Aorta (tissue), 5 donors: Measurements from ENCODE around the gene KCNQ4. TPM values are rescaled to one million over a fixed set of nuclear protein-coding genes. Genes with fewer than 3 reads are reported as not detected.

Source experiments
- ATAC-seq: fragments of 200-7000 bp; cut with Tn5 transposase; one replicate; pipeline ENCODE4 v1.9.1; 2022; ENCODE audit warnings: moderate library complexity; ENCODE audit not compliant: low FRiP score
- DNase-seq, 2 donors: peaks; one replicate each; pipeline ENCODE4 v3.0.0-alpha.2; 2020
- H3K27ac ChIP-seq, 2 donors: one replicate each; pipeline ENCODE4 v1.5.1; 2013; ENCODE audit warnings: low read length in 2 of 2, mild to moderate bottlenecking in 2 of 2, moderate library complexity in 2 of 2, control low read depth in 1 of 2, inconsistent platforms in 1 of 2, low read depth in 1 of 2
- H3K27me3 ChIP-seq, 2 donors: one replicate each; pipeline ENCODE4 v1.6.1; 2013; ENCODE audit warnings: control low read depth in 1 of 2, low read length in 1 of 2, mild to moderate bottlenecking in 1 of 2, moderate library complexity in 1 of 2; ENCODE audit not compliant: insufficient read depth in 2 of 2, control insufficient read depth in 1 of 2
- H3K36me3 ChIP-seq, 2 donors: one replicate each; pipeline ENCODE4 v1.6.1; 2013; ENCODE audit warnings: control low read depth in 1 of 2, low read length in 1 of 2, mild to moderate bottlenecking in 1 of 2; ENCODE audit not compliant: insufficient read depth in 2 of 2, control insufficient read depth in 1 of 2
- H3K4me1 ChIP-seq, 2 donors: one replicate each; pipeline ENCODE4 v1.6.1; 2013; ENCODE audit warnings: low read length in 2 of 2, control low read depth in 1 of 2, mild to moderate bottlenecking in 1 of 2, moderate library complexity in 1 of 2; ENCODE audit not compliant: insufficient read depth in 2 of 2, control insufficient read depth in 1 of 2
- H3K4me3 ChIP-seq, 2 donors: one replicate each; pipeline ENCODE4 v1.5.1; 2013; ENCODE audit warnings: low read length in 2 of 2, control low read depth in 1 of 2, mild to moderate bottlenecking in 1 of 2
- H3K9me3 ChIP-seq: one replicate; pipeline ENCODE4 v1.6.1; 2013; ENCODE audit warnings: mild to moderate bottlenecking, low read length; ENCODE audit not compliant: control insufficient read depth
- WGBS, 2 donors: extraction: QIAGEN DNeasy Blood & Tissue Kit; methylation state at CpG; one replicate each; pipeline ENCODE4 v1.1.7; 2013; 5-methylcytosine and 5-hydroxymethylcytosine counted together
- intact Hi-C, 2 donors: fragments of 100-400 bp; cut with DNase I; formaldehyde crosslinking; loops; one replicate each; pipeline versions ENCODE4 v1.14.2 to v1.15.0; 2022
- polyA plus RNA-seq, 2 donors: library from polyadenylated mRNA; stranded (reverse); fragments of 200-250 nt; gene quantifications; one replicate each; pipeline ENCODE4 v1.2.3, GENCODE V29; 2013
- total RNA-seq, 2 donors: library from RNA; stranded (reverse); fragmentation: NEBNext Ultra II Directional; extraction: Animal tissue kit (Norgen Biotek cat#: 25700); gene quantifications; one replicate each; pipeline ENCODE4 v1.2.1, GENCODE V29; 2021
- donor health status: healthy with polysubstance abuse.
- donor health status: Bipolar disorder and iron deficiency.
- donor health status: DM: no; HTN: no; CAD: no.
- donor health status: DM: no; HTN: no; CAD: no.
- donor health status: DM: yes; HTN: yes; CAD: no.

Gene KCNQ4
- total and polyA plus RNA-seq, 4 donors, result 0.88 to 10.0 (median 7.9) TPM

GRCh38 chr1:40831001-40831732, 47.6 kb downstream of the KCNQ4 start:
- H3K27ac ChIP-seq, result no peak overlapping the region
- H3K27me3 ChIP-seq, result no peaks in the 10 kb centered on the region
- no peaks in the 10 kb centered on the region for H3K4me1 ChIP-seq
- H3K9me3 ChIP-seq, result no peaks in the 10 kb centered on the region
- intact Hi-C loops, result no loop called here
- no peak overlapping the region for H3K4me3 ChIP-seq
- H3K36me3 ChIP-seq, result no peaks in the 10 kb centered on the region
- 76 to 79% methylated on average over 22 of the region's 22 CpGs for WGBS, 2 donors
- no peak for ATAC-seq
- peak in 1 of 2 donors; percentile 29 for DNase-seq

- peak in 1 of 2 donors; percentile 28 for DNase-seq
- intact Hi-C loops, result no loop called here
- H3K36me3 ChIP-seq, result peaks cover 0 to 4% of the 10 kb centered on the region in 2 donors
Measured at GRCh38 chr1:40833979-40834378, 50.4 kb downstream of the KCNQ4 start.

GRCh38 chr1:40834968-40835545, 51.5 kb downstream of the KCNQ4 start:
- no peak for ATAC-seq
- peak in 1 of 2 donors; percentile 36 for DNase-seq
- Histone ChIP-seq H3K36me3 (peaks cover 0 to 4% of the 10 kb centered on the region in 2 donors), H3K9me3 (no peaks in the 10 kb centered on the region), H3K27me3 (no peaks in the 10 kb centered on the region), H3K4me1 (no peaks in the 10 kb centered on the region), H3K27ac (no peak overlapping the region), H3K4me3 (no peak overlapping the region)
- 79 to 82% methylated on average over 11 of the region's 11 CpGs for WGBS, 2 donors
- intact Hi-C loops, result no loop called here

More at GRCh38 chr1:40833979-40834378, 50.4 kb downstream of the KCNQ4 start:
- no peak for ATAC-seq
- H3K9me3 ChIP-seq, result no peaks in the 10 kb centered on the region
- WGBS, 2 donors, result 83 to 93% methylated on average over 1 of the region's 1 CpG
- H3K4me3 ChIP-seq, result no peak overlapping the region
- H3K4me1 ChIP-seq, result no peaks in the 10 kb centered on the region
- H3K27me3 ChIP-seq, result no peaks in the 10 kb centered on the region
- no peak overlapping the region for H3K27ac ChIP-seq

GRCh38 chr1:40836283-40836682, 52.7 kb downstream of the KCNQ4 start:
- Histone ChIP-seq H3K36me3 (peaks cover 0 to 4% of the 10 kb centered on the region in 2 donors), H3K27ac (no peak overlapping the region), H3K4me3 (no peak overlapping the region), H3K9me3 (no peaks in the 10 kb centered on the region), H3K27me3 (no peaks in the 10 kb centered on the region), H3K4me1 (no peaks in the 10 kb centered on the region)
- DNase-seq (no peak), ATAC-seq (no peak)
- WGBS, 2 donors, result 80 to 88% methylated on average over 4 of the region's 4 CpGs
- intact Hi-C loops, result no loop called here

- Histone ChIP-seq H3K27me3 (no peaks in the 10 kb centered on the region), H3K27ac (no peak overlapping the region), H3K4me3 (no peak overlapping the region), H3K9me3 (no peaks in the 10 kb centered on the region), H3K36me3 (peaks cover 0 to 4% of the 10 kb centered on the region in 2 donors), H3K4me1 (no peaks in the 10 kb centered on the region)
- intact Hi-C loops, result no loop called here
- 80 to 81% methylated on average over 18 to 24 of the region's 24 CpGs for WGBS, 2 donors
- peak in 1 of 2 donors; percentile 30 for DNase-seq
- ATAC-seq, result no peak
Measured at GRCh38 chr1:40837601-40838000, 54.0 kb downstream of the KCNQ4 start.

GRCh38 chr1:40838045-40838979, 54.7 kb downstream of the KCNQ4 start:
- peaks cover 1% of the 10 kb centered on the region for H3K9me3 ChIP-seq
- no peaks in the 10 kb centered on the region for H3K27me3 ChIP-seq
- H3K4me3 ChIP-seq, result no peak overlapping the region
- ATAC-seq (no peak), DNase-seq (peak in 1 of 2 donors; percentile 42)
- 78% methylated on average over 60 of the region's 60 CpGs for WGBS, 2 donors
- H3K27ac ChIP-seq, result no peak overlapping the region
- peaks cover 0 to 4% of the 10 kb centered on the region in 2 donors for H3K36me3 ChIP-seq
- no peaks in the 10 kb centered on the region for H3K4me1 ChIP-seq
- intact Hi-C loops, result no loop called here

GRCh38 chr1:40838980-40839942, 55.7 kb downstream of the KCNQ4 start:
- Histone ChIP-seq H3K36me3 (peaks cover 0 to 4% of the 10 kb centered on the region in 2 donors), H3K9me3 (peaks cover 1% of the 10 kb centered on the region), H3K27ac (no peak overlapping the region), H3K4me1 (no peaks in the 10 kb centered on the region), H3K4me3 (no peak overlapping the region), H3K27me3 (no peaks in the 10 kb centered on the region)
- DNase-seq, result peak in 1 of 2 donors; percentile 19
- WGBS, 2 donors, result 86 to 88% methylated on average over 15 of the region's 15 CpGs
- intact Hi-C loops, result no loop called here
- no peak for ATAC-seq

GRCh38 chr1:40839943-40840335, 56.4 kb downstream of the KCNQ4 start:
- DNase-seq, result peak in 1 of 2 donors; percentile 36
- ATAC-seq, result no peak
- Histone ChIP-seq H3K9me3 (peaks cover 1% of the 10 kb centered on the region), H3K36me3 (peaks cover 0 to 4% of the 10 kb centered on the region in 2 donors), H3K27me3 (no peaks in the 10 kb centered on the region), H3K4me1 (no peaks in the 10 kb centered on the region), H3K4me3 (no peak overlapping the region), H3K27ac (no peak overlapping the region)
- WGBS, 2 donors, result 84 to 92% methylated on average over 5 of the region's 5 CpGs
- intact Hi-C loops, result loop anchor here in 1 of 2 donors (10.0 kb wide), 1 partner anchor 165 kb away; no protein-coding TSS in a partner anchor
